RWPE1 (cell line): ENCODE data around the gene TTC23L.

Experiments
- CTCF ChIA-PET: fragments of 350-600 bp; sonication (Branson Sonifier 250); formaldehyde crosslinking; extraction: SDS; loops from one replicate; lab custom pipeline; 2021; lab: Yijun Ruan, JAX
- POLR2A ChIA-PET: fragments of 400-600 bp; formaldehyde crosslinking; extraction: SDS; loops from one replicate; lab custom pipeline; 2020; ENCODE audit warnings: antibody characterized with exemption; ENCODE audit not compliant: low non-redundant PET; lab: Yijun Ruan, JAX
- DNase-seq: peaks from one replicate; pipeline ENCODE4 v3.0.0; 2012; ENCODE audit warnings: low spot score
- H3K27ac ChIP-seq: fragments of 450-650 bp; 2 replicates; pipeline ENCODE4 v1.5.1; 2017
- CTCF ChIP-seq: fragments of 450-650 bp; conservative IDR thresholded peaks from 2 replicates; pipeline ENCODE4 v1.5.1; 2017; ENCODE audit warnings: low read depth, mild to moderate bottlenecking

Gene TTC23L

DNA sequence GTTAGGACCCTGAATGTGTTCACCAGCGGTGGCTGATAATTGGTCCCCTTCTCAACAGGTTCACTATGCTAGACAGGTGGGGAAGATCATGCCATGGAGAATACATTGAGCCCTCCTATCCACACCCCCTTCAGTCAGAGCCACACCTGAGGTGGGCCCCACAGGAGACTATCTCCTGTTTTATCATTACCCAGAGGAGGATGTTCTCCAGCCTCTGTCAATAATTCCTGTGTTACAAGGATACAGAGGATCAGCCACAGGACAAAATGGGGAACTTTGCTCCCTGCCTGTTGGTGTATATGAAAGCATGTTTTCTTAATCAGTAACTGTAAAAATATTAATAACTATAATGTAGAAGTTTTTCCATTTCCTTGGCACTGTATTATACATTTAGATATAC lies 50.4 kb downstream of the TTC23L start:
- H3K27ac ChIP-seq, result no peak overlapping the region
- no peak for TF ChIP-seq CTCF
- POLR2A ChIA-PET, result no interaction called here
- no peak for DNase-seq
- CTCF ChIA-PET, result no interaction called here

DNA sequence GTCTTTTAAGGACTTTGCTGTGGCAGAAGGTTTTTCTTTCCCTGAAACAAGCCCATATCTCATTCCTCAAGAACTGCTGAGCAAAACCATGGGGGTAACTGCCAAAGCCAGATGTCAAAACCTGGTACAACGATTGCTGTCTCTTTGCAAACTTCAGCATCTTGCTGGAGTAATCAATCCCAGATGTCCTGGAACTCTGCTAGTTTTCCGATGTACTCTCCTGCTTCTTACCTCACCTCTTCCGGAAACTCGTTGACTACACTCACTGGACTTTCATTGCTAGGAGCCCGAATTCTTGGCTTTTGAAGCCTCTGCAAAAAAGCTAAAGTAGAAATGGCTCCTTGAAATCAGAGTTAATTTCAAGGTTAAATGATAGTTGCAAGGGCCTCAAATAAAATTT lies 53.0 kb downstream of the TTC23L start:
- no peak for TF ChIP-seq CTCF
- DNase-seq, result no peak
- ChIA-PET CTCF (no interaction called here), POLR2A (no interaction called here)
- H3K27ac ChIP-seq, result no peak overlapping the region

GRCh38 chr5:34892414-34892813 lies 53.5 kb downstream of the TTC23L start:
- POLR2A ChIA-PET, result no interaction called here

DNA sequence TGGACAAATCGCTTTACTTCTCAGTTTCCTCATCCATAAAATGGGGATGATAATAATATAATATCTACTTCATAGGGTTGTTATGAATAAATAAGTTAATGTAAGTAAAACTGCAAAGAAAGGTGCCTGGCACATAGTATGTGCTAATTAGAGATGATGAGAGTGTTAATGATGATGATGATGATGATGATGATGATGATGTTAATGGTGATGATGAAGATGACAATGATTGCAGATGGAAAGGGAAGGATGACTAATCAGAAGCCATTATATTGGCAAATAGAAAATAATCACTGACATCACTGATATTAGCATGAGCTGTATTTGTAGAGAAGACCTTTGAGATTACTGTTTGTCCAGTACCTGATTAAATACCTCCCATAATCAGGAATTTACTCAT lies 55.8 kb downstream of the TTC23L start:
- no peak overlapping the region for H3K27ac ChIP-seq
- CTCF ChIA-PET, result interaction anchor here (2.3 kb wide), 1 partner anchor 371 kb away, joined by 8 read pairs; no protein-coding TSS in a partner anchor
- DNase-seq, result no peak
- no peak for TF ChIP-seq CTCF
- POLR2A ChIA-PET, result no interaction called here

More at GRCh38 chr5:34892414-34892813, 53.5 kb downstream of the TTC23L start:
- DNase-seq, result no peak
- H3K27ac ChIP-seq, result no peak overlapping the region
- TF ChIP-seq CTCF, result no peak
- CTCF ChIA-PET, result no interaction called here

DNA sequence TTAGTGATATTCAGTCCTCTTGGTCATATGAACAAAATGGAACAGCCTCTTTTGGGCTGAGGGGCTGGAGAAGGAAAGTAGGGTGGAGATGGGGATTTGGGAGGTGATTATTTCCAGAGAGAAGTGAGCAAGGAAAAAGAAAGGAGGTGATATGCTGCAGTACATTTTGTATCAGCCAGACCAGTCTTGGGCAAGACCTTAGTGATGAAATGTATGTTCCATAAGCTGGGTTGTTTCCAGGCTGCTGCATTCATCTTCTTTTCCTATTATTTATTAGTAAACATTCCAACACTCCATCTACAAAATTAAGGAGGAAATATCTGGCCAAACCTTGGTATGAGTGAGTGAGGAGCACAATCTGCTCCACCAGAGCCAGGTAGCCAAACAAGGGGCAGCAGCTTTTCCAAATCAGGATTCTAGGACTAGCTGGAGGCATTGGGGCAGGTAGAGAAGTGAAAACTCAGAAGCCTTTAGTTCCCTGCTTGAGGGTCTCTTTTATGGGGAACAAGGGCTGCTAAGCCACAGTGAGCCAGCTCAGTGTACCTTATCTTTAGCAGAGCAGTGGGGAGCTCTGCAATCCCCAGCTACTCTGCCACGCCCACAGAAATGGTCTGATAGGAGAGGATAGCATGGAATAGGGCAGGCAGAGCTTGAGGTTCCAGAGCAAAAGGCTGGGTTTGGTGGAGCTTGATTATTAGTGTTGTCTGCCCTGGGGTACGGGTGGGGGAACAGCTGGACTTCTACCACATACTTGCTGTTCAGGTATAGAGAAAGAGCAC lies 56.9 kb downstream of the TTC23L start:
- ChIA-PET POLR2A (no interaction called here), CTCF (interaction anchor here (0.6 to 1.1 kb wide), 5 partner anchors 10 to 409 kb away, joined by 3 to 7 read pairs (median 4); no protein-coding TSS in a partner anchor)
- H3K27ac ChIP-seq, result no peak overlapping the region
- TF ChIP-seq CTCF, result no peak
- no peak for DNase-seq

DNA sequence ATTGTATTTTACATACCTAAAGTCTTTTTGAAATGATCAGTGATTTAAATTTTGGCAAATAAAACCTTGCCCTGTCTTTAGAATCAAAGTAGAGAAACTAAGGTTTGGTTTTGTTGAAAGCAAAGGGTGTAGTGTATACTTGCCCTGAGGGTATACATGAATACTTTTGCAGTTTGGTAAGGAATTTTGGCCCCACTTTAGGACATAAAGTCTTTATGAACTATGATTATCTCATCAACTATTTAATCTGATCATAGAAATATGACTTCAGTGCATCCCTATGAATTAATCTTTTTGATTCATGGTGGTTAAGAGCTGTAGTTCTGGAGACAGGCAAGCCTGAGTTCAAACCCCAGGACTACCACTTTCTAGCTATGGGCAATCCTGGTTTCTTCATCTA lies 58.7 kb downstream of the TTC23L start:
- no peak overlapping the region for H3K27ac ChIP-seq
- POLR2A ChIA-PET, result no interaction called here
- DNase-seq, result no peak
- no peak for TF ChIP-seq CTCF
- CTCF ChIA-PET, result interaction anchor here (0.6 to 3.4 kb wide), 5 partner anchors 243 to 681 kb away, joined by 3 to 22 read pairs (median 5); no protein-coding TSS in a partner anchor
